Inferior parietal cortex (tissue), 1 donor: ENCODE results near the gene KCTD1.

Source experiments
- DNase-seq: peaks from one replicate; pipeline ENCODE4 v3.0.0-alpha.2; 2016; ENCODE audit errors: extremely low spot score

KCTD1 gene

DNA sequence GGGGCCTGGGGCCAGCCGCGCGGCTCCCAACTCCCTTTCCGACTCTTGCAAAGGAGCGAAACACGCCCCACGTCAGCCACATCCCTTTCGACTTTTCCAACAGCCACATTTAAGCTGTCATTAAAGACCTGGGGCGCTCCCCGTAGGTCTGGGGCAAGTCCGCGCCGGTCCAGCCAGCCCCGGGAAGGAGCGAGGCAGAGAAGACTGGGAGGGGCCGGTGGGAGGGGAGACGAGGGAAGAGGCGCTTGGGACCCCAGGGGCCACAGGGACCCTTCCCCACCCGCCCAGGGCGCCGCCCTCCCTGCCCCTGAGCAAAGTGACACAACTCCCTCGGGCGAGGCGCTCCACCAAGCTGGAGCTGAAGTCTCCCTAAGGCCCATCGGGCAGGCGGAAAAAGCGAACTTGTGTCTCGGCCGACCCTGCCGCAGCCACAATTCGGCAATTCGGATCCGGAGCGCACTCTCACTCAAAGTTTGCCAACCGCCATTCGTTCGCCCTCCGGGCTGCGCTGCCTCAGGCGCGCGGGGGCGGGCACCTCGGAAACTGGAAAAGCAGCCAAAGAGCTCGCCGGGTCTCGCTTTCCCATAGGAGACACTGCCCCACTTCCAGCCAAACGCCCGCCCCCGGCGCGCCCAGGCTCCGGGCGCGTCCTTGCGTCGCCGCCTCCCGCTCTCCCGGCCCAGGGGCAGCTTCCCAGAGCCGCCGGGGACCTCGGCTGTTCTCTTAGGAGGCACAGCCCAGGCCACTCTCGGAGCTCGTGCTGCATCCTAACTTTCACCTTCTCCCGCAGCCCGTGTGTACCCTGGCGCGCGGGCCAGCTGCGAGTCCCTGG is 1.1 kb upstream of the KCTD1 start:
- no peak for DNase-seq

DNA sequence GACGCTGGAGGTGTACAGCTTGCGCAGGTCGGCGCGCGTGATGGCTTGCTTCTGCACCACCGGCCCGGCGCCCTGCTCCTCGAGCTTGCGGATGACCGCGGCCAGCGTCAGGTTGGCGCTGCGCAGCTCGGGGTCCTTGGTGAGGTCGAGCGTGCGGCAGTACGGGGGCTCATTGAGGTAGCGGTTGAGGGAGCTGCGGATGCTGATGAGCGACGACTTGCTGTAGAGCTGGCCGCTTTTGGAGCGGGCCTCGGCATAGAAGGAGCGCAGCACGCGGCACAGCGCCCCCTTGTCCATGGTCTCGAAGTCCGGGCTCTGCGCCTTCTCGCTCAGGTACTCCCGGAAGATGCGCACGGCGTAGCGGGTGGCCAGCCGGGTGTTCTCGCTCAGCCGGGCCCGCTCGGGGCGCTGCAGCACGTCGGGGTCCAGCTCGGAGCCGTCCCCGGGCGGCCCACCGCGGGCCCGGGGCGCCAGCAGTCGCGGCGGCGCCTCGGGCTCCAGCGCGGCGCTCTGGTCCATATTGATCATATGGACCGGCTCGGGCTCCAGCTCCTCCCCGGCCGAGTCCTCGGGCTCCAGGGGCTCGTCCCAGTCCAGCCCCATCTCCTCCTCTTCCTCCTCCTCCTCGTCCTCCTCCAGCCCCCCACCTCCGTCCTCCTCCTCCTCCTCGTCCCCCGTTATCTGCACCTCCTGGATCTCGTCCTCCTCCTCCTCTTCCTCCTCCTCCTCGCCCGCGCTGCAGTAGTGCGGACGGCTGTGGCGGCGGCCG is 523 bp downstream of the KCTD1 start:
- DNase-seq = no peak

DNA sequence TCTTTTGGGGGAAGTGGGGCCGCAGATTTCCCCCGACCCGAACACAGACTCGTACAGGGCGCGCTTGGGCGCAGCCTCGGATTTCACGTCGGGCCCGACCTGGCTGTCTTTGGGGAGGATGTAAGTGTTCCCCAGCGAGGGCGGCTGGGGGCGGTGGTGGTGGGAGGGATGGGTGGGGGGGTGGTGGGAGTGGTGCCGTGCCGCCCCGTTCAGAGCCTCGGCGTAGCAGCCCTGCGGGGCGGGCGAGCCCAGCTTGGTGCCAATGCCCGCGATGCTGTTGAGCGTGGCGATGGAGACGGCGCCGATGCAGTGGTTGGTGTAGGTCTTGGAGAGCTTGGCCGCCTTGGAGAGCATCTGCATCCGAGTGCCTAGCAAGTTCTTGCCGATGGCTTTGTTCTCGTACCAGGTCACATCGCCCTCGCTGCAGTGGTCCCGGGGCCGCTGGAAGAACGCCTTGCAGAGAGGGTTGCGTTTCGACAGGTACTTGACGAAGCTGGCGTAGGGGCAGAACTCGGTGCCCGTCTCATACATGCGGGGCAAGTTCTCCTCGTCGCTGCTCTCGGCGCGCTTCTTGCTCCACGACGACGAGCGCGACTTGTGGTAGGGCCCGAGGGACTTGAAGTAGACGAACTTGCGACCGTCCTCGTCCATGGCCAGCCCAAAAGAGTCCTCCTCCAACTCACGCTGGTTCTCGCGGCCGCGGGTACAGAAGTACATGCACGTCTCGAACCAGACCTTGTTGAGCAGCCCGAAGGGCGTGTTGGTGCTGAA is 1.3 kb downstream of the KCTD1 start:
- DNase-seq = no peak

DNA sequence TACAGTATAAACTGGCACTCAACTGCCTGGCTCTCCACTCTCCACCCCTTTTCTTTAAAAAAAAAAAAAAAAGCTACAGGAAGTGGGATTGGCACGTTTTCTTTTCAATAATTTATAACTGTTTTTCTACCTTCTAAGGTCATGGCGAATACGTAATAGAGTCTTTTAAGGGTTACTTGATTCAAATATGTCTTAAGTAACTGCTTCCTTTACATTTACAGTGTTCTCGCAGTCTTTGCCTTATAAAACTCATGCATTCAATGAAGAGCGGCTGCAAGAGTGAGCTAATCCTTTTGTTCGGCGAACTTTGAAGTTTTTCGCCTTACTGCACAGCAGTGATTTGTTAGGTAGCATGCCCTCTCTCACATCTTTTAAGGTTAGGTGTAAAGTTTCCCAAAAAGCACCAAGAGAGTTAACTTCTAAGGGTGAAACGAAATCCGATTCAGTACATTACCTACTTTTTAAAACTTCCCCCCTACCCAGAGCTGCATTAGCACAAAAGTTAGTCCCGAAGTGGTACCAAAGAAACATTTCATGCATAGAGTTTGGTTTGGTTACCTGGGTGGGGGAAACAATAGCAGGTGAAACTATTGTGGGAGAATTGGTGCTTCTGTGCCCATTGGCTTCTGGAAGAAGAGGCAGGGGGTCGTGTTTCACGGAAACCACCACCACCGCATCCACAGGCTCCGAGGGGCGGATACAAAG is 2.0 kb downstream of the KCTD1 start:
- no peak for DNase-seq

DNA sequence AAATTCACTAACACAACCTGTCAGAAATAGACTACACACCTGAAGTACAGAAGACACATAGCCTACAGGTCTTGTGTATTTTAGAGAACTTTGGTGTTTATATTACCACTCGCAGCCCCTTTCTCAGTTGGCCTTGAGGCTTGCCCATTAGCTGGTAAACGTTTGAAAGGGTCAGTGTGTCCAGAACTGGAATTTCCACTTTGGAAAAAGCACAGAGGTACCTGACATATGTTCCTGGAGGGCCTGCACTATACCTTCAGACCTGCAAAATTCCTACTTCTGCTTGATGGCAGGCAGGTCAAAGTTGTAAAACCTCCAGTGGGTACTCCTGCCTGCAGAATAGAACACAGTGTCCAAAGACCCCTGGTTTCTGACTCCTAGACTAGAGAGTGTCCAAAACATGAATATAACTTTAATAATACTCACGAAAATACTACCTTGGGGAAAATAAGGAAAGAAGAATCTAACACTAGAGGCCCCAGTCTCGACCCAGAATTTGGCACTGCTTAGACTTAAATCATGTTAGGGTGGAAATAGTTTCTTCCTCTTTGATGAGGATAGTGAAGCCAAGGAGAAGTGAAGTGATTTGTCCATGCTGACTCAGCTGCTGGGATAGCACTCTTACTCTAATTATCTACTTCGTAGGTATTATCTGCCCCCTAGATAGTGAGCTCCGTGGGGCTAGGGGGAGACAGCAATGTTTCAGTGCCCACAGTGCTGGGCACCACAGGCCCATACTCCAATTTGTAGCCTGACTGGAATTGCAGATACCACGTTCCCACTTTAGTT is 2.8 kb downstream of the KCTD1 start:
- DNase-seq = no peak

DNA sequence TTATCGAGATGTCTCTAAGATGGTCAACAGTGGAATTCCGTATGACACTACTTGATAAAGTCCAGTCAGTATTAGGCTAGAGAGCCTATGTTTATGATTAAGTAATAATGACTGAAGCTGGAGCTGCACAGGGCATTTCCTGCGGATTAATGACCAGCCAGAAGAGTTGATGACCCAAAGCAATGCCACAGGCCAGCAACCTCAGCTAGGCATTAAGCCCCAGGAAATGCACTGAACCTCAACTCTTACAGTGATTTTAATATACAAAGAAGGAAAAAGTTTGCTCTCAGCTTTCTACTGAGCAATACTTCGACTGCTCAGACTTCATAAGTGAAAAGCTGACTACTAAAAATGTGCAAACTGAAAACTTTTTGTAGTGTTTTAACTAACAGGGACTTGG is 3.9 kb downstream of the KCTD1 start:
- no peak for DNase-seq

DNA sequence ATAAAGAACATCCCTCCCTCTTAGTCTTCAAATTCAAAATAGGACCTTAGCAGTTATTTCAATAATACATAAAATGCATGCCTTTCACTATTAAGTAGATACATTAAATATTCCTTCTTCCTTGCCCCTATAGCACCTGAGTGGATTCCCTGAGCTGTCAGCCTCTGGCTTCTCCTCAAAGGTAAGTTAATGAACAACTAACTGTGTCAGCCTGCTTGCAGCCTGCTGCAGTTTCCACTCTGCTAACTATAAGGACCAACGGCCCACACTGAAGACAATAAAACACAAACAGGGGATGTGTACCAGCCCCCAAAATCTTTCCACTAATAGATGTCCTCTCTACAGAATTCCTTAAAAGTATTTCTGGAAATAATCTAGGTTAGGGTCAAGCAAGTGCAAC is 5.0 kb downstream of the KCTD1 start:
- DNase-seq = no peak

DNA sequence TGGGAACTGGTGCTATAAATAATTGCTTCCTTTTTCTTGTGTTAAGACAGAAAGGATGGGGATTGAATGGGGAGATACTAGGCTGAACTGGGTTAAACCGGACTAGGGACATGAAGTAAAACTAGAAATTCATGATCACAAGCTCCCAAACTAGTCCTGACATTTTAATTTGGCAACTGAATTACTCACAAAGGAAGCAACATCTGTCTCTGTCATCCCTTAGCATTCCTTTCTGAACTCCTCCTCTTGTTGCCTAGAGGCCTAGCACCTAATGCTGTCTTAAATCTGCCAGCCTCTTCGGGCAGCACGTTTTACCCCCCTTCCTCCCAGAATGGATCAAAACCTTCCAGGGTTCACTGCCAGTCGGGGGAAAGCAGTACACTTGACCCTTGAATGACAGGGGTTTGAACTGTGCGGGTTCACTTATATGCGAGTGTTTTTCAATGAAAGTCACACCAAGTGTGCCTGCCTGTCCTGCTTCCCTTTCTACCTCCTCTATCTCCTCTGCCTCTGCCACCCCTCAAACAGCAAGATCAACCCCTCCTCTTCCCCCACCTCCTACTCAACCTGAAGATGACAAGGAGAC is 8.2 kb downstream of the KCTD1 start:
- DNase-seq = no peak

DNA sequence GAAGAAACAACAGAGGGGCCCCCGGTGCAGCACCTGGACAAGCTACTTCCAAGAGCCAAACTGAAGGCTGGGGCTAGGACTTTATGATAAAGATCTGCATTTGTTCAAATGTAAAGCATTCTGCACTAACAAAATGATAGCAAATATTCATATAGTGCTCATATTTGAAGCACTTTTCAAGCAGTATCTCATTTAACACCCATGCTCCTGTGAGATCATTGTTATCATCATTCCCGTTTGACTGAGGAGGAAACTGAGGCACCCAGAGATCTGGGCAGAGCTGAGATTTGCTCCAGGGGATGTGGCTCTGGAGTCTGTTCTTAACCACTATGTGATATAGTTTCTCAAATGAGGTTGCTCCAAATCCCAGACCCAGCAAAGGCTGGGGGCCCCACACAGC is 9.8 kb downstream of the KCTD1 start:
- DNase-seq = no peak

DNA sequence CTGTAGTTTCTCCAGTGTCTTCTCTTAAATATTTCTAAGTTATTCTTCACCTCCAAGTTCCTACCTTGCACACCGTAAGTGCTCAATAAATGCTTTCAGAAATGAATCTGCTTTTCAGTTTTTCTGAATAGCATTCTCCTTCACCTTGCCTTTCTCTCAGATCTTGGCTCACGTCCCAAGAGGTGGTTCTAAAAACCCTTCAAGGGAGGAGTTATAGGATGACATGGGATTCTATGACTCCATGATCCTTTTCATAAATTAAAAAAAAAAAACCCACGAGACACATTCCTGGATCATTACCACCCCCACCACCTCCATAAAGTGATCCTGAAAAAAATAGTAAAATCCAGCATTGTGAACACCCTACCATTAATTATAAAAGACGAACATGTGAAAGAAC is 11.7 kb downstream of the KCTD1 start:
- DNase-seq = no peak

DNA sequence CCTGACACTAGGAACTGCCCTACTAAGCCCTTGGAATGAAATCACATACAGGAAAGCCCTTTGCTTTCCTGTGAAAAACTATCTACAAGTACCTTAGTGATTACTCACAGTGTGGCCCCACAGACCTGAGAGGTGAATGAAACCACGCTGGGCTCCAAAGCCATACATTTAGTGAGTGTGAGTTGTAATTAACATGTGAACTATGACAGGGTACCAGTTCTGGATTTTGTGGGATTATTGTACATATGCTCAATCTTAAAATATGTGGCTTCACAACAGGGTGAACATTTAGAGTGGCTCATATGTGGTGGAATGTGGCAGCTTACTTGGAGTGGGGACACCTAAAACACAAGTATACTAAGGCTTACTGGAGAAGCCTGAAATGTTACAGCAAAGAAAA is 12.3 kb downstream of the KCTD1 start:
- no peak for DNase-seq

DNA sequence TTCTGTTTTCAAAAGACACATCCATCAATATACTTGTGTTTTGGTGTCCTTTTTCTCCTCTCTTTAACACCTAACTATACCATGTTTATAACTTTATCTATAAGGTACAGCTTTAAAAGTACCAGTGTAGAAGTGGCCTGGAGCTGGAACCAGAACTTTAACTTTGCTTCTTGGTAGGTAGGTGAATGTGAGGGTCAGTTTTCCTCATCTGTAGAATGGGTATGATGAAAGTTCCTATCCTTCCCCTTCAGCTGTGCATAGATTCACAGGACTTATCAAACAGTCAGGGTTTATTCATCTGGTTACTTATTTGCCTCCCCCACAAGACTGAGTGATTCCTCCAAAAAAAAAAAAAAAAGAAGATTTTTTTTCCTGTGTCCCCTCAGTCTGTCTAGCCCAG is 12.7 kb downstream of the KCTD1 start:
- DNase-seq = no peak

DNA sequence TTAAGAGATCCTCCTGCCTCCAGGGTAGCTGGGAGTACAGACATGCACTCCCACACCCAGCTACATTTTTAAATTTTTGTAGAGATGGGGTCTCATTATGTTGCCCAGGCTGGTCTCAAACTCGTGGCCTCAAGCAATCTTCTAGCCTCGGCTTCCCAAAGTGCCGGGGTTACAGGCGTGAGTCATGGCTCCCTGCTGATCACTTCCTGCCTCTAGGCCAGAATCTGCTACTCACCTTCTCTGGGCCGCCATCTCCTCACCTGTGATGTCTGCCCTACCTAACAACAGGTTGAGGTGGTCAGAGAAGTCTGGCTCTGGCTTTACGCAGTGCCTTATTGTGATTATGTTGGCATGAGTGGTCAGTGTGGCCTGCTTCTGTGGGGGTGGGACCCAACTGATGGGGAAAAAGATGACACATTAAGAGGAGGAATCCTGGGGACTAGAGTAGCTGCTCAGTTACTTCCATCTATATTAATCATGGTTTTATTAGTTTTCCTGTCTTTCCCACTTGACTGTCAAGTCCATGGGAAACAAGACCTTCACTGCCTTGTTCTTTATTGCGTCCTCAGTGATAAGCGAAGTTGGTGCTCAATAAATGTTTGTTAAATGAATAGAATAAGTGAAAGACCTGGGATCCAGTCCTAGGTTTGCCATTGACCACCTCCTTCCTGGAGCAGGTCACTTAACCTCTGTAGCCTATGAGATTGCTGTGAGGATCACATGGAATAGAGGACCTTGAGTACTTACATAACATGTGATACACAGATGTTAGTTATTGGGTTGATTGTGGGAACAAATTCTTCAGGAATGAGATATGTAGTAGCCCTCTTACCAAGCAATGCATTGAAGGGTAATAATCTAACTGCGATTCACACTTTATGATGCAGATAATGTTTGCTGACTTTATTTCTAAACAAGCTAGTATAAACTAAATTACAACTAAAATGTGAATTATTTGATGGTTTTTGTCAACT is 15.7 kb downstream of the KCTD1 start:
- no peak for DNase-seq

DNA sequence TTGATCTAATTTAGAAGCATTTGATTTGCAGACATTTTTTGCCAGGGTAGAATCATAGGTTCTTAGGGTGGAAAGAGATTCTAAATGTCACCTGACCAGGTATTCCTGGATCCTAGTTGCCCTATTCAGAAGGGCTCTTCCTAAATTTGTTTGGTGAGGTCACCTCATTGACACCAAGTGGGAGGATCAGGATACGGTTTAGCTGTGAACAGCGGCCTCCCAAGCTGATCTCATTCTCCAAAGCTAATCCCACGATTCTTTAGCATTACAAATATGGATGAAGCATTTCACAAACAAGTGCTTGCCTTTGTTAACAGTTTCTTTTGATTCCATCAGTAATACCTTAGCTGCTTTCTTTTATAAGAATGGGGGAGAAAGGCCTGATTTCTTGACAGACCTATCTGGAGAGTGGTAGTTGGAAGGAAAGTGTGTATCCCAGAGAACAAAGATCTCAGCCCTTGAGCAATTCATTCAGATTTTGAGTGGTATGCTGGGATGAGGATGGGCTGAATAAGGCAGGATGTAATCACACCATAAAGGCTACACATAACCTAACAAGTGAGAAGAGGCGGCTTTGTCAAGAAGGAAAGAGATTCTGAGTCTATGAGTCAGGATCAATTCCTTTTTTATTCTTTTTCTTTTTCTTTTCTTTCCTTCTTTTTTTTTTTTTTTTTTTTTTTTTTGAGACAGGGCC is 16.6 kb downstream of the KCTD1 start:
- DNase-seq = no peak

DNA sequence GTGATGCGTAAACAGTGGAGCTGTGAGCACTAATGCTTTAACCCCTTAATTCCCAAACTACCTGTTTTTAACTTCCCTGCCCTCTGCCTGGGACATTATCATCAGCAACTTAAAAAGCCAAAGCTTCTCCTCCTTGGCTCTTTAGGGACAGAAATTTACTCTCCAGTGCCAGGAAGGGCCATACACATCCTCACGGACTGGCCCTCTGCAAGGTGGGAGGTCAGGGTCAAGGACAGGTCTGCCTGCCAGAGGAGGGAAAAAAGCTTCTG is 21.5 kb downstream of the KCTD1 start:
- no peak for DNase-seq

DNA sequence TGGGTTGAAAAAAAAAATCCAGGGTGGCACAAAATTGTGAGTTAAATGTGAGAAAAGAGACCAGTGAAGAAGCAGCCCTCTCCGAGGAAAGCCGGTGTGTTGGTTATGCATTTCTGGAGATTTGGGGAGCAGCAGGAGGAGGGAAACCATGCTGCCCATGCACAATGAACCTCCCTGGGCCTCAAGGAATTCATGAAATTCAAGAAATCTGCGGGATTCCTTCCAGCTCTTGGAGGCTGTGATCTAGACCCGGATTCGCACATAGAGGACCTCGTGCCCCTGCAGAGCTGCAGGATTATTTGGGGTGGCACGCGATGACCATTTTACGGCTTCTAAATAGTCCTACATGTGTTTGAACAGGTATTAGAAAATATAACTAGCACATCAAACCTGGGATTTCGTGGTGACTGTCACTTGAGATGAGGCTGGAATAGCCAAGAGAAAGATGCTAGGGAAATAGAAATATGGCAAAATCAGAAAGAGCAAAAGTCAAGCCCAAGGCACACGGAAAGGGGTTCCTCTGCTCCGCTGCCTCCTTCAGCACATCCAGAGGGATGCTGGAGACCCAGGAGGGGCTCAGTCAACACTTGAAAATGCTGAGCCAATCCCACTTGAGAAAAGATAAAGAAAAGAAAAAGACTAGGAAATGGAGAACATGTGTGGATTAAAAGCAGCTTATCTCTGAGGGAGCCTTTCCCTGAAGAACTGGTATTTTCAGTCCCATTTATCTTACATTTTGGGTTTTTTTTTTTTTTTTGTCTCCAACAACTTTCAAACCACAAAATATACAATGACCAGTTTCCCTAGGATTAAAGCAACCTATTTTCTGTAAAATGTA is 22.0 kb downstream of the KCTD1 start:
- no peak for DNase-seq

DNA sequence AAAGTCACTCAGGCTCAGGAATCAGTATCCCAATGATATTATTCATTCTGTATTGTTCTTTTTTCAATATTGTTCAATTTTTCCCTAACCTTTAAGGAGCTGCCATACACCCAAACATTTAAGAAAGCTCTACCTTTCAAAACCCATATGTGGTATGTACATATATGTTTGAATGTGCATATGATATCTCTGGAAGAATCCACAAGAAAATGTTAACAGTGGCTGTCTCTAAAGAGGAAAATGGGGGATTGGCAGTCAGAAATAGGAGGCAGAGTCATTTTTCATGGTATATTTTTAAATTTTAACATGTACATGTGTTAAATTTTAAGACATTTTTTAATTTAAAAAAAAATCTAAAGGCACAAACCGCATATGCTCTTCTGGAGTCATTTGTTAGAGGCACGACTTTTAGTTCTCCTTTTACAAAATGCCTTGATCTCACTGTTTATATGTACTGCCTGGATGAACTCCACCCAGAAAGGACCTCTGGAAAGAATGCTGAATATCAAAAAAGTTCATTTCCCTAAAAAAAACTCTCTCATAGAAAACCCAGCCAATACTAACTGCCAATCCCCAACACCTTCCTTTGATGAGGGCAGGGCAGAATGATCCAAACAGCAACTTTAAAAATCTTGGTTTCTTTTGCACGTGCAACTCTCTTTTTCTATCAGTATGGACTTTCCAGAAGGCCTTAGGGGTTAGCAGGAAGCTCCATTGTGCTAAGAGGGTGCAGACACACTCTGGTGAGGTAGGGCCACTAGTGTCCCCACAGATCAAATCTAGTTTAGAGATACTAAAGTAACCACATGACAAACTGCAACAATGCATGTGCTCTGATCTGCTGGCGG is 23.6 kb downstream of the KCTD1 start:
- no peak for DNase-seq
